GM21576 (cell line): ENCODE results near the gene TXNRD2.
"Not testable (repeated sequence)": the region's sequence is repeated elsewhere in the genome, so short reads cannot be mapped to it uniquely, and the experiment has no call there.

Experiments
- ATAC-seq: cut with Tn5 transposase; IDR thresholded peaks from one replicate; pipeline ENCODE4 v1.9.1; 2021; ENCODE audit warnings: mild to moderate bottlenecking, moderate library complexity; ENCODE audit not compliant: unreplicated experiment

TXNRD2 gene

DNA sequence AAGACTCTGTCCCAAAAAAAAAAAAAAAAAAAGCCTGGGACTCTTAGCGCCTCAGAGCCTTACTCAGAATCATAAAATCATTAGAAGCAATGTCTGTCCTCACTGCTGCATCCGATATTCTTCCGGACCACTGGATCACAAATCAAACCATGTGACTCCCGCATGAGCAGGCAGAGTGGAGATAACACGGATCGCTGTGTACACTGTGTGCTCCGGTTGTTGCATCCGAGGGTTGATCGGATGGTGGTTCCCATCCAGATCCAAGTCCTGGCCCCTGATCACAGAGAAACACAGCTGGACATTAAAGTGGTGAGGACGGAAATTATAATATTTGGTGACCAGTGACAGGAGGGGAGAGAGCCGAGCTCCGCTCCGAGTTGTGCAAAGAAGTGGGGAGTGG lies 9.7 kb upstream of the TXNRD2 start:
- ATAC-seq: no peak

DNA sequence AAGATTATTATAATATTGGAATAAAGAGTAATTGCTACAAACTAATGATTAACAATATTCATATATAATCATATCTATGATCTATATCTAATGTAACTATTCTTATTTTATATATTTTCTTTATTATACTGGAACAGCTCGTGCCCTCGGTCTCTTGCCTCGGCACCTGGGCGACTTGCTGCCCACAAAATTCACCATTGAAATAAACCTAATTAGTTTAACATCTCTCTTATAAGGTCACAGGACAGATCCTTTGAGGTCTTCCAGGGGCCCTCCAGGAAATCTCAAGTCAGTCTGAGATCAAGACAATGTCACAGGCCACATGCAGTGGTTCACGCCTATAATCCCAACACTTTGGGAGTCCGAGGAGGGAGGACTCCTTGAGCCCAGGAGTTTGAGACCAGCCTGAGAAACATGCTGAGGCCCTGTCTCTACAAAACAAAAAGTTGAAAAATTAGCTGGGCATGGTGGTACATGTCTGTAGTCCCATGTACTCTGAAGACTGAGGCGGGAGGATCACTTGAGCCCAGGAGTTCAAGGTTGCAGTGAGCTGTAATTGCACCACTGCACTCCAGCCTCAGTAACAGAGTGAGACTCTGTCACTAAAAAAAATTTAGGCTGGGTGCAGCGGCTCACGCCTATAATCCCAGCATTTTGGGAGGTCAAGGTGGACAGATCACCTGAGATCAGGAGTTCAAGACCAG lies 6.6 kb upstream of the TXNRD2 start:
- no peak for ATAC-seq

DNA sequence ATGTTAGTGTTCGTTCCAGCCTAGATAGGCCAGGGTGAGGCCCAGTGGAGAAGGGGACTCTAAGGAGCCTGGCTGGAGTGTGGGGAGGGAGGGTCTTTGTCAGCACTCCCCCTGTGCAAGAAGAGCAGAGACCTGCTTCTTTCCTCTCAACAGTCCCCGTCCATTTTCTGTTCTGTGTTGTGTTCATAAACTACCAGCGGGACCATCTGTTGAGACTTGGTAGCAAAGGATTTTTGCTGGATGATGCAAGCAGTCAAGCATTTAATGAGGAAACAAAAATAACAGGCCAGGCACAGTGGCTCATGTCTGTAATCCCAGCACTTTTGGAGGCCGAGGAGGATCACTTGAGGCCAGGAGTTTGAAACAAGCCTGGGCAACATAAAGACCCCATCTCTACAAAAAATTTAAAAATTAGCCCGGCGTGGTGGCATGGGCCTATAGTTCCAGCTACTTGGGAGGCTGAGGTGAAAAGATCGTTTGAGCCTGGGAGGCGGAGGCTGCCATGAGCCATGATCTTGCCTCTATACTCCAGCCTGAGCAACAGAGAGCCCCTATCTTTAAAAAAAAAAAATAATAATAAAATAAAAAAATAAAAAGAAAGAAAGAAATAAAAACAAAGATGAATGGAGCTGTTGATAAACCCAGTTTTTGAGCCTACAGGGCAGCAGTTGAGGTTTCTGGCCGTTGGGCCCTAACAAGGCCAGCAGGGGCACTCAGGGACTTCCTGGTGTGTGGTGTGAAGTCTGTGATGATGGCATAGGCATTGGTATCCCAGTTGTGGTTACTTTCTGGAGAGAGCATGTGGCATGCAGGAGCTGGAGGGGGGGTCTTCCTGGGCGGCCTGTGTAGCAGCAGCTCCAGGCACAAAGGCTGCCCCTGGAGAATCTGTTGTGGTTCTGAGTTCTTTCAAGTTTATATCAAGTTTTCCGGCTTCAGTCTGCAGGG lies 1.7 kb upstream of the TXNRD2 start:
- no peak for ATAC-seq

DNA sequence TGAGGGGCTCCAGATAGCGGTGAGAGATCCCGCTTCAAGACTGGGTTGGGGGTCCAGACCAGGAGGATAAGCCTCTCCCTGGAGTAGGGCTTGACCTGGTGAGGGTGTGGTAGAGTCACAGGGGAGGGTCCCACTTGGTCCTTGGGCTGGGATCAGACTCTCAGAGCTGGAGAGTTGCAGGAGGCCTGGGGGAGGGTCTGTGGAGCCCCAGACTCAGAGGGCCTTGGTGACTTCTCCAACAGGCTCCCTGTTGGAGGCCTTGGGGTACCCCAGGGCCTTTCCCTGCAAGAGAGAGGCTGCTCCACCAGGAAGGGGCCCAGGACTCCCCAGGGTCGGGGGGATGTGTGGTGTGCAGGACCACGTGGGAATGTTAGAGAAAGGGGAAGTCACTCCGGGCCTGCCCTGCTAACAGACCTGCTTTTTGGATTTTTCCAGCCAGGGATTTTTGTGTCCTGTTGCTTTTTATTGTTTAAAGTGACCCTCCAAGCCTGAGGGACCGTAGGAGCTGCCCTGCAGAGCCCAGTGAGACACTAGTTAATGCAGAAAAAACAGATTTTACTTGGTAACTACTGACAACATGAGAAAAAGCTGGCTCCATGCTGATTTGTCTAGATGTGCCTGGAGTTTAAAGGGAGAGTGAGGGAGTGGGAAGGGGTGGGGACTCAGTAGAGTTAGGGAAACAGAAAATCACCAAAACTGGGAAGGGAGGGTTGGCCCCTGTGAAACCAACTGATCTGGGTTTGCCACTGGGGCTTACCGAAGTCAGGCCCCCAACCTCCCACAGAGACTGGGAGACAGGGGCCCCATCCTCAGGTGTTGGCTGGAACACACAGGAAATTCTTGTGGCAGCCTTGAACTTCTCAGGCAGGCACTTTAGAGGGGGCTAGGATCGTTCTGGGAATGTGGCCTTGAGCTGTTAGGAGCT lies 801 bp upstream of the TXNRD2 start:
- ATAC-seq: no peak

- no peak for ATAC-seq
Measured at GRCh38 chr22:19940536-19941364, 868 bp downstream of the TXNRD2 start.

- no peak for ATAC-seq
Measured at GRCh38 chr22:19937616-19938473, 3.8 kb downstream of the TXNRD2 start.

DNA sequence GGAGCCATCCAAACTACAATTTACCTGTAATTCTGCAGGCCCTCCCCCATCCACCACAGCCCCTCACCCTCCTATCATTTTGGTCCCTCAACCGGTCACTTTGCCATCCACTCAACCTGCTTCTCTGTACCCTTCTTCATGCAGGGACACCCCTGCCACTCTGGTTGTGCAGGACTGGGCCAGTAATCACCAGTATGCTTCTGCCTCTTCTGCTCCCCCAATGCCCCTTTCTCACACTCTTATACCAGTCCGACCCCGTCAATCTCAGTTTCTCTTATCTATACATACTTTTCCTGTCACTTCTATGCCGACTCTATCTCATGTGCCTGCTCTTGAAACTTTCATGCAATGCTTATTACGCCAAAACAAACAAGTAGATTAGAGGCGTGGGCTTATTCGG lies 5.1 kb downstream of the TXNRD2 start:
- no peak for ATAC-seq

- ATAC-seq: not testable (repeated sequence)
Measured at GRCh38 chr22:19935123-19935718, 6.4 kb downstream of the TXNRD2 start.

DNA sequence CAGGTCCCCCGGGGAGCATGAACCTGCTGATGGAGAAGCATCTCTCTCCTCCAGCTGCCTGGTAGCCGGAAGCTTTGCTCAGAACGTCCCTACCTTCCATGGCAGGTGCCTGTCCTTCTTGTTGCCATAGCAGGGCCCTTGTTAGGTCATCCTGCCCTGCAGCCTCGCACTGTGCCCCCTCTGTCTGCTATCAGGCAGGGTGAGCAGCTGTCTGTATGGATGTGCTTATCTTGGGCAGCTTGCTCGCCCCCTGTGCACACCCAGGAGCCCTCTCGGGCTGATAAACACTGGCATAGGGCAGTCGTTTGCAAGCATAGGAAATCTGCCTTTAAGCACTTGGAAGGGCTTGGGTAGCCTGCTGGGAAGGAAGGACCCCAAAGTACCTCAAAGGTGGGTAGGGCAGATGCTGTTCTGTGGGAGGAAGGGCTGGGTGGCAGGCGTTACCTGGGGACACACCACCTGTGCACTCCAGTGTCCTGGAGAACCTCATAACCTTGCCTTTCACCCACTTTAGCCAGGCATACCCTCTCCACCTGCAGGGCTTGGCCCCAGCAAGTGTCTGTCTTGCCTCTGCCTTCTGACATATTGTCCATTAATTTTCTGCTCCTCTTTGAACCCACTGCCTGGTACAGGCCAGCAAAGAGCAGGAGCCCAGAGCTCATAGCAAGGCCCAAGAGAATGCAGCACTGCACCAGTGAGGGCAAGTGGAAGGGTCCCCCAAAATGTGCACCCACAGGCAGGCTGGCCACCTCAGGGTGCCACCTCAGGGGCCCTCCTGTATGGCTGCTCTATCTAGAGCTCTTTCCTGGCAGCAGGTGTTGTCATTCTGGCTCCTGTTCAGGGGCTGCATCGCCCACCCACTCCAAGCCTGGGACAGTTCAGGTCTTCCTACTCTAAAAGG lies 8.0 kb downstream of the TXNRD2 start:
- no peak for ATAC-seq

- ATAC-seq: no peak
Measured at GRCh38 chr22:19932367-19933206, 9.0 kb downstream of the TXNRD2 start.

DNA sequence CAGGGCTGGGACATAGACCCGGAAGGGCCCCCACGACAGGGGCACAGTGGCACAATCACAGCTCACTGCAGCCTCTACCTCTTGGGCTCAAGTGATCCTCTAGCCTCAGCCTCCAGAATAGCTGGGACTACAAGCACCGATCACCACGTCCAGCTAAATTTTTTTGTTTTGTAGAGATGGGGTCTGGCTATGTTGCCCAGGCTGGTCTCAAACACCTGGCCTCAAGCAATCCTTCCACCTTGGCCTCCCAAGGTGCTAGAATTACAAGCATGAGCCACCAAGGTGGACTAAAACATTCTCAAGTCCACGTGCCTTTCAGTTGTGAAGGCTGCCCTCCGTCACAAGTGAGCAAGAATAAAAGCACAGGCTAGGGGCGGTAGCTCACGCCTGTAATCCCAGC lies 10.1 kb downstream of the TXNRD2 start:
- no peak for ATAC-seq

DNA sequence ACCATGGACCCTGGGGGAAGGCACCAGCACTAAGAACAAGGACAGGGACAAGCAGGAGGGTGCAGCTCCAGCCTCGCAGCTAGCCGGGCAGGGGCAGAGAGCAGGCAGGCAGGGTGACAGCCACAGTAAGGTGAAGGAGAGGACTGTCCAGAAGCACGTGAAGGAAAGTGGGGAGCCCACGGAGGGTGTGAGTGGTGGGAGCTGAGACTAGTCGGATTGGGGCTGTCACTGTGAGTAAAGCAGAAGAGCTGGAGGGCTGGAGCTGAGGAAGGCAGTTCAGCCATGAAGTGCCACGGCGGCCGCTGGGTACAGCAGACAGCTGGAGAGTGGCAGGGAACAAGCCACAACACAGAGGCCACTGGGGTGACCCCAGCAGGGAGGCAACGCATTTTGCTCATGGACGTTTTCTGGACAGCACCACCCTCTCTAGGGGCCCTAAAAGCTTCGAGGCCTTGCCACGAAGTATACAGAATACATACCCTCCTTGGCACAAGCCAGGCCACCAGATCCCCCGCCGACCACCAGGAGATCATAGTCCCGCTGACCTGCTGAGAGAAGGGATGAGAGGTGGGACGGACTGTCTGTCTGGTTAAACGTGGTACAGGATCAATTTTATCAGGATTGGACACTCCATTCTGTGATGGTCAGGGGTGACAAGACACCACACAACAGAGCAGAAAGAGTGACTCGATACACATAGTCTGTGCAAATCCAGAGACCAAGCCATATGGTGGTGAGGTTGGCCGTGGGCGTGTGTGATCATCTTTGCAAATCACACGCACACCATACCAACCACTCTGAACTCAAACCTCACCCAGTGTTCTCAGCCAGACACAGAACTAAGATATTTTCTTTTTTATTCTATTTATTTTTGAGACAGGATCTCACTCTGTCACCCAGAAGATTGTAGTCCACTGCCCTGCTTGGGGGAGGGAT lies 10.8 kb downstream of the TXNRD2 start:
- ATAC-seq: no peak

DNA sequence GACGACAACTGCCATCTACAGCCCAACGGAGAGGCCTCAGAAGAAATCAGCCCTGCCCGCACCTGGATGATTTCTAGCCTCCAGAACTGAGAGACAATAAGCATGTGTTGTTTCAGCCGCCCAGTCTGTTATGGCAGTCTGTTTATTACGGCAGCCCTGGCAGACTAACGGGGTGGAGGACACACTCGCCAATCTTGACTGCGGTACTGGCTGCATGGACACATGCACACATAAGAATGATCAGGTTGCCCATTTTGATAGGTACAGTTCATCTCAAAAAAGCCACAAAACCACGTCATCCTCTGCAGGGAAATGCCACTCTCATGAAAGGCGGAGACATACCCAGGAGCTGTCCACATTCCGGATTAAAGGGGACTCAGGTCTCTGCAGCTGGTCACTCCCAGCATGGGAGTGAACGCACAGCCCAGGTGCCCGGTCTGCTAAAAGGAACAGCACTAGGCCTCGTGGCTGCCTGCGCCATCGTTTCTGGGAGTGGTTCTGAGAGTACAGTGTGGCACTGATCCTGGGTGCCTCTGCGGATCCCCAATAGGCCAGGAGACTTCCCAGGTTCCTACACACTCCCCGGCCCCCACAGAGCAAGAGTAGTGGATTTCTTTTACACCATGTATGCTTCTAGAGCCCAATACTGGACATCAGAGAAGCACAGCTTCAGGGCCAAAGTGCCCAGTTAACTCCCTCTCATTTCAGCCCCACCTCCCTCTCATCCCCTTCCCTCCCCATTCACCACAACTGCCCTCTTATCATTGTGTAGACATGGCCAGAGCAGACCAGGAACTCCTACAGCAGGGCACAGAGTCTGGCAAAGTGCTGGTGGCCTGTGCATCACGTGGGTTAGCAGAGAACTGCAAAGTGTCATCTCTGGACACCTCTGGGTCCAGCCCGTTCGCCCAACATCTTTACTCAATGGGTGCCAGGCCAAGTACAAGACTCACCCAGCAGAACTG lies 11.8 kb downstream of the TXNRD2 start:
- no peak for ATAC-seq

DNA sequence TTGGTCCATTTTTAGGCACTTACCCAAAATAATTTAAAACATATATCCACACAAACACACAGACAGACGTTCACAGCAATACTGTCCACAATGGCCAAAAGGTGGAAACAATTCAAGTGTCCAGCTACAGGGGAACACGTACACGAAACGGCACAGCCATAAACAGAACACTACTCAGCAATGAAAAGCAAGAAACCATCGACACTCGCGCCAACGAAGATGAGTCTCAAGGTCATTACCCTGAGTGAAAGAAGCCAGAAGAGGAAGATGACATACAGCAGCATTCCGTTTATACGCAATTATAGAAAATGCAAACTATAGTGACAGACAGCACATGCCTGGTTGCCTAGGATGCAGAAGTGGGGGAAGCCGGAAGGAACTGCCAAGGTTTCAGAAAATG lies 13.4 kb downstream of the TXNRD2 start:
- ATAC-seq: no peak

GRCh38 chr22:19927696-19928095 lies 13.9 kb downstream of the TXNRD2 start:
- ATAC-seq: no peak
